ENCODE data around the gene ISG15.

ISG15 gene

GRCh38 chr1:1062348-1063163 lies 49.3 kb downstream of the ISG15 start:
- no peak for DNase-seq

GRCh38 chr1:1063261-1063944 lies 50.1 kb downstream of the ISG15 start:
- DNase-seq: no peak

Data from NCI-H2107 (cell line).